OCI-LY3 (cell line): ENCODE results near the gene GLB1L3.

ENCODE experiments used
- EZH2phosphoT487 ChIP-seq: fragments of 200-600 bp; shearing (Covaris generic); IDR thresholded peaks from 2 replicates; pipeline ENCODE4 v1.6.1; 2018; ENCODE audit warnings: antibody characterized with exemption, mixed run types, low read depth
- TF ChIP-seq, protein P1 (sequence below): fragments of 200-600, 300-600 bp; sonication (generic); IDR thresholded peaks from 2 replicates; pipeline ENCODE4 v1.5.1; 2014; ENCODE audit warnings: antibody characterized with exemption, low read length, low read depth

- TF ChIP-seq, protein P1, sequence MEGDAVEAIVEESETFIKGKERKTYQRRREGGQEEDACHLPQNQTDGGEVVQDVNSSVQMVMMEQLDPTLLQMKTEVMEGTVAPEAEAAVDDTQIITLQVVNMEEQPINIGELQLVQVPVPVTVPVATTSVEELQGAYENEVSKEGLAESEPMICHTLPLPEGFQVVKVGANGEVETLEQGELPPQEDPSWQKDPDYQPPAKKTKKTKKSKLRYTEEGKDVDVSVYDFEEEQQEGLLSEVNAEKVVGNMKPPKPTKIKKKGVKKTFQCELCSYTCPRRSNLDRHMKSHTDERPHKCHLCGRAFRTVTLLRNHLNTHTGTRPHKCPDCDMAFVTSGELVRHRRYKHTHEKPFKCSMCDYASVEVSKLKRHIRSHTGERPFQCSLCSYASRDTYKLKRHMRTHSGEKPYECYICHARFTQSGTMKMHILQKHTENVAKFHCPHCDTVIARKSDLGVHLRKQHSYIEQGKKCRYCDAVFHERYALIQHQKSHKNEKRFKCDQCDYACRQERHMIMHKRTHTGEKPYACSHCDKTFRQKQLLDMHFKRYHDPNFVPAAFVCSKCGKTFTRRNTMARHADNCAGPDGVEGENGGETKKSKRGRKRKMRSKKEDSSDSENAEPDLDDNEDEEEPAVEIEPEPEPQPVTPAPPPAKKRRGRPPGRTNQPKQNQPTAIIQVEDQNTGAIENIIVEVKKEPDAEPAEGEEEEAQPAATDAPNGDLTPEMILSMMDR, result no peak
- no peak for TF ChIP-seq EZH2phosphoT487
Measured at GRCh38 chr11:134282121-134283045, 6.2 kb downstream of the GLB1L3 start.
